ENCODE results near the gene FBXO27. TPM values are rescaled to one million over a fixed set of nuclear protein-coding genes. Genes with fewer than 3 reads are reported as not detected.

Gene FBXO27
- polyA plus RNA-seq, 1 donor from 2014 or later: 2.7 TPM

DNA sequence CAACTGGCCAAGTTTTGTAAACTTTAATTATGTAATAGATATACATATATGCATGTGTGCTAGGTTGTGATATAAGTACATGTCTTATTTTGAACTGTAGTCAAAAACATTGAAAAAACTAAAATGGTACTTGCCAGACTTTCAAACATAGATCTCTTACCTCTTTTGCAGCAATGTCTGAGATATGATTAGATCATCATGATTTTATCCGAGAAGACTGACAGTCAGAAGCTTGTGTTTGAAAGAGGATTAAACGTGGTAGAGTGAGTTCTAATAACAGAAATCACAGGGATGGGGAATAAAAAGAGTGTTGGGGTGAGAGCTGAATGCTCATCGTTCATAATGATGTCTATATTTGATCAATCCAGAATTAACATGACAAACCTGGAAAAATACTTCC, 33.6 kb upstream of the FBXO27 start:
- H3K9me3 ChIP-seq (ENCODE audit: low read length): no peaks in the 10 kb centered on the region
- no peaks in the 10 kb centered on the region for H3F3A ChIP-seq (ENCODE audit: insufficient read depth, low read length, poor library complexity, severe bottlenecking)
- no peak overlapping the region for H3K9ac ChIP-seq (ENCODE audit: low read length)
- H3K79me2 ChIP-seq (replicated peaks; ENCODE audit: insufficient read depth, low read length): no peaks in the 10 kb centered on the region
- no peaks in the 10 kb centered on the region for H3K36me3 ChIP-seq (ENCODE audit: insufficient read depth, low read length)
- TF ChIP-seq POLR2AphosphoS5 (IDR thresholded peaks at IDR 0.05) (no peak), EZH2 (IDR thresholded peaks at IDR 0.05; ENCODE audit: borderline replicate concordance, insufficient read depth, low read length, poor library complexity, severe bottlenecking) (no peak), MXI1 (conservative IDR thresholded peaks at IDR 0.05; ENCODE audit: poor library complexity, severe bottlenecking) (no peak), EP300 (conservative IDR thresholded peaks at IDR 0.05; ENCODE audit: poor library complexity, severe bottlenecking) (no peak), TAF1 (IDR thresholded peaks at IDR 0.05; ENCODE audit: low read depth) (no peak), RAD21 (conservative IDR thresholded peaks at IDR 0.05) (no peak), SMC3 (conservative IDR thresholded peaks at IDR 0.05; ENCODE audit: poor library complexity) (no peak)
- TF ChIP-seq, protein P1, sequence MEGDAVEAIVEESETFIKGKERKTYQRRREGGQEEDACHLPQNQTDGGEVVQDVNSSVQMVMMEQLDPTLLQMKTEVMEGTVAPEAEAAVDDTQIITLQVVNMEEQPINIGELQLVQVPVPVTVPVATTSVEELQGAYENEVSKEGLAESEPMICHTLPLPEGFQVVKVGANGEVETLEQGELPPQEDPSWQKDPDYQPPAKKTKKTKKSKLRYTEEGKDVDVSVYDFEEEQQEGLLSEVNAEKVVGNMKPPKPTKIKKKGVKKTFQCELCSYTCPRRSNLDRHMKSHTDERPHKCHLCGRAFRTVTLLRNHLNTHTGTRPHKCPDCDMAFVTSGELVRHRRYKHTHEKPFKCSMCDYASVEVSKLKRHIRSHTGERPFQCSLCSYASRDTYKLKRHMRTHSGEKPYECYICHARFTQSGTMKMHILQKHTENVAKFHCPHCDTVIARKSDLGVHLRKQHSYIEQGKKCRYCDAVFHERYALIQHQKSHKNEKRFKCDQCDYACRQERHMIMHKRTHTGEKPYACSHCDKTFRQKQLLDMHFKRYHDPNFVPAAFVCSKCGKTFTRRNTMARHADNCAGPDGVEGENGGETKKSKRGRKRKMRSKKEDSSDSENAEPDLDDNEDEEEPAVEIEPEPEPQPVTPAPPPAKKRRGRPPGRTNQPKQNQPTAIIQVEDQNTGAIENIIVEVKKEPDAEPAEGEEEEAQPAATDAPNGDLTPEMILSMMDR (IDR thresholded peaks at IDR 0.05; ENCODE audit: poor library complexity, severe bottlenecking): no peak
- TF ChIP-seq, protein P2, sequence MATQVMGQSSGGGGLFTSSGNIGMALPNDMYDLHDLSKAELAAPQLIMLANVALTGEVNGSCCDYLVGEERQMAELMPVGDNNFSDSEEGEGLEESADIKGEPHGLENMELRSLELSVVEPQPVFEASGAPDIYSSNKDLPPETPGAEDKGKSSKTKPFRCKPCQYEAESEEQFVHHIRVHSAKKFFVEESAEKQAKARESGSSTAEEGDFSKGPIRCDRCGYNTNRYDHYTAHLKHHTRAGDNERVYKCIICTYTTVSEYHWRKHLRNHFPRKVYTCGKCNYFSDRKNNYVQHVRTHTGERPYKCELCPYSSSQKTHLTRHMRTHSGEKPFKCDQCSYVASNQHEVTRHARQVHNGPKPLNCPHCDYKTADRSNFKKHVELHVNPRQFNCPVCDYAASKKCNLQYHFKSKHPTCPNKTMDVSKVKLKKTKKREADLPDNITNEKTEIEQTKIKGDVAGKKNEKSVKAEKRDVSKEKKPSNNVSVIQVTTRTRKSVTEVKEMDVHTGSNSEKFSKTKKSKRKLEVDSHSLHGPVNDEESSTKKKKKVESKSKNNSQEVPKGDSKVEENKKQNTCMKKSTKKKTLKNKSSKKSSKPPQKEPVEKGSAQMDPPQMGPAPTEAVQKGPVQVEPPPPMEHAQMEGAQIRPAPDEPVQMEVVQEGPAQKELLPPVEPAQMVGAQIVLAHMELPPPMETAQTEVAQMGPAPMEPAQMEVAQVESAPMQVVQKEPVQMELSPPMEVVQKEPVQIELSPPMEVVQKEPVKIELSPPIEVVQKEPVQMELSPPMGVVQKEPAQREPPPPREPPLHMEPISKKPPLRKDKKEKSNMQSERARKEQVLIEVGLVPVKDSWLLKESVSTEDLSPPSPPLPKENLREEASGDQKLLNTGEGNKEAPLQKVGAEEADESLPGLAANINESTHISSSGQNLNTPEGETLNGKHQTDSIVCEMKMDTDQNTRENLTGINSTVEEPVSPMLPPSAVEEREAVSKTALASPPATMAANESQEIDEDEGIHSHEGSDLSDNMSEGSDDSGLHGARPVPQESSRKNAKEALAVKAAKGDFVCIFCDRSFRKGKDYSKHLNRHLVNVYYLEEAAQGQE (IDR thresholded peaks at IDR 0.05; ENCODE audit: borderline replicate concordance): no peak
- no peaks in the 10 kb centered on the region for H3K27me3 ChIP-seq (ENCODE audit: insufficient read depth, low read depth, low read length)
- no peaks in the 10 kb centered on the region for H4K20me1 ChIP-seq (ENCODE audit: insufficient read depth)
- no peak overlapping the region for H2AFZ ChIP-seq (ENCODE audit: low read depth, low read length)
- H3K27ac ChIP-seq (ENCODE audit: low read length): no peak overlapping the region
- H3K4me2 ChIP-seq (ENCODE audit: low read length): no peak overlapping the region
- no peak overlapping the region for H3K4me3 ChIP-seq (ENCODE audit: low read length)
- no peaks in the 10 kb centered on the region for H3K9me2 ChIP-seq (ENCODE audit: insufficient read depth, low read length)

DNA sequence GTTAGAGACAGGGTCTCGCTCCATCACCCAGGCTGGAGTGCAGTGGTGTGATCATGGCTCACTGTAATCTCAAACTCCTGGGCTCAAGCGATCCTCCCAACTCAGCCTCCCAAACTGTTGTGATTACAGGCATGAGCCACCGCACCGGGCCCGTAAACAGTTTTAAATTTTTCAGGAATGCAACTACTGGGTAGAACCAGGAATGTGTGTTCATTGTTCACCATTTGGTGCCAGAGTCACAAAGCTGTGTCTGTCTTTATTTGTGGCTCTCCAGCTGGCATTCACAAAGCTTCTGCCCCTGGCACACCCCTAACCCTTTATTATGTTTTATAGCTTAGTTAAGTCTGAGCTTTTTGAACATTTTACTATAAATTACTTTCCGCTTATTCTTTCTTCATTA, 32.1 kb upstream of the FBXO27 start:
- no peaks in the 10 kb centered on the region for H3F3A ChIP-seq (ENCODE audit: insufficient read depth, low read length, poor library complexity, severe bottlenecking)
- no peaks in the 10 kb centered on the region for H3K36me3 ChIP-seq (ENCODE audit: insufficient read depth, low read length)
- H3K9ac ChIP-seq (ENCODE audit: low read length): no peak overlapping the region
- H4K20me1 ChIP-seq (ENCODE audit: insufficient read depth): no peaks in the 10 kb centered on the region
- H3K79me2 ChIP-seq (replicated peaks; ENCODE audit: insufficient read depth, low read length): no peaks in the 10 kb centered on the region
- no peak overlapping the region for H2AFZ ChIP-seq (ENCODE audit: low read depth, low read length)
- no peak overlapping the region for H3K4me2 ChIP-seq (ENCODE audit: low read length)
- TF ChIP-seq RAD21 (conservative IDR thresholded peaks at IDR 0.05): no peak
- TF ChIP-seq EZH2 (IDR thresholded peaks at IDR 0.05; ENCODE audit: borderline replicate concordance, insufficient read depth, low read length, poor library complexity, severe bottlenecking): no peak
- no peaks in the 10 kb centered on the region for H3K27me3 ChIP-seq (ENCODE audit: insufficient read depth, low read depth, low read length)
- no peaks in the 10 kb centered on the region for H3K9me2 ChIP-seq (ENCODE audit: insufficient read depth, low read length)
- no peak overlapping the region for H3K27ac ChIP-seq (ENCODE audit: low read length)
- H3K4me3 ChIP-seq (ENCODE audit: low read length): no peak overlapping the region
- H3K9me3 ChIP-seq (ENCODE audit: low read length): no peaks in the 10 kb centered on the region

DNA sequence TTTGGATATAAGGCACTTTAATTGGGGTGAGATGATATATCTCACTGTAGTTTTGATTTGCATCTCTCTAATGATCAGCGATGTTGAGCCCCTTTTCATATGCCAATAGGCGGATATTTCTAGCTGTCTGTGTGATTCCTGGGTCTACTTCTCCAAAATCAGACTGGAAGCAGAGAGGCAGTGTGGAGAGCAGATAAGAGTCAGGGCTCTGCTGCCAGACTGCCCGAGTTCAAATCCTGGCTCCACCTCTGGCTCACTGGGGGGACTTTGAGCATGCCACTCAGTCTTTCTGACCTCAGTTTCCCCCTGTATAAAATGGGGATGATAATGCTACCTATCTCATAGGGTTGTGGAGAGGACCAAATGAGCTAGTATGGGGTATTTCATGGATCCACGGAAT, 27.8 kb upstream of the FBXO27 start:
- Histone ChIP-seq H3K36me3 (ENCODE audit: insufficient read depth, low read length) (no peaks in the 10 kb centered on the region), H3F3A (ENCODE audit: insufficient read depth, low read length, poor library complexity, severe bottlenecking) (no peaks in the 10 kb centered on the region), H3K27ac (ENCODE audit: low read length) (no peak overlapping the region), H3K79me2 (replicated peaks; ENCODE audit: insufficient read depth, low read length) (no peaks in the 10 kb centered on the region), H3K9ac (ENCODE audit: low read length) (no peak overlapping the region), H3K9me2 (ENCODE audit: insufficient read depth, low read length) (no peaks in the 10 kb centered on the region), H3K4me3 (ENCODE audit: low read length) (no peak overlapping the region), H4K20me1 (ENCODE audit: insufficient read depth) (no peaks in the 10 kb centered on the region), H3K4me2 (ENCODE audit: low read length) (no peak overlapping the region), H3K9me3 (ENCODE audit: low read length) (no peaks in the 10 kb centered on the region), H2AFZ (ENCODE audit: low read depth, low read length) (no peak overlapping the region), H3K27me3 (ENCODE audit: insufficient read depth, low read depth, low read length) (no peaks in the 10 kb centered on the region)
- TF ChIP-seq MXI1 (conservative IDR thresholded peaks at IDR 0.05; ENCODE audit: poor library complexity, severe bottlenecking) (no peak), TAF1 (IDR thresholded peaks at IDR 0.05; ENCODE audit: low read depth) (no peak), EP300 (conservative IDR thresholded peaks at IDR 0.05; ENCODE audit: poor library complexity, severe bottlenecking) (no peak)
- TF ChIP-seq, protein P2 (IDR thresholded peaks at IDR 0.05; ENCODE audit: borderline replicate concordance): no peak

Measured in neural cell (in vitro differentiated cells).